NCI-H1105 (cell line): ENCODE data around the gene C1QTNF9.
"Not testable (repeated sequence)": the region's sequence is repeated elsewhere in the genome, so short reads cannot be mapped to it uniquely, and the experiment has no call there.

Experiments
- DNase-seq: peaks from one replicate; lab custom pipeline; 2025; lab: John Stamatoyannopoulos, UW

The C1QTNF9 gene

DNA sequence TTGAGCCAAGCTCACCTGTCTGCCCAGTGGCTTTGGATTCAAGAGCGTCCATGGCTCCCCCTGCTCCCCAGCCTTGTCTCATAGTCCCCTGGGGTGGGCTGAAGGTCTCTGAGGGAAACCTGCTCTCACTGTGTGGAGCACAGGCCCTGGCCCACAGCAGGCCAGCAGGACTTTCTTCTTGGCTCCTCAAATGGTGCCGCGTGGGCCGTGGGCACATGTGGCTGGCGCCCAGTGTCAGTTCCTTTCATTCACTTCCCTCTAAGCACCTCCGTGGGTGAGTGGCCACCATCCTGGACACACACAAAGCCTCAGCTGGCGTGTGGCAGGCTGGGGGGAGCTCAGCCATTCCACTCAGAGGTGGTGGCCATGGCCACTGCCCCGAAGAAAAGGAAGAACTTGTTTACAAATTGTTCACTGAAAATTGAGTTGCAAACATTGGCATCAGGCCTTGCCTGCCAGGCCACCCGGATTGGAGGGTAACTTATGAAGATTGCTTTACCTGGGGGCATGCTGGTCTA lies 53.1 kb downstream of the C1QTNF9 start:
- no peak for DNase-seq

DNA sequence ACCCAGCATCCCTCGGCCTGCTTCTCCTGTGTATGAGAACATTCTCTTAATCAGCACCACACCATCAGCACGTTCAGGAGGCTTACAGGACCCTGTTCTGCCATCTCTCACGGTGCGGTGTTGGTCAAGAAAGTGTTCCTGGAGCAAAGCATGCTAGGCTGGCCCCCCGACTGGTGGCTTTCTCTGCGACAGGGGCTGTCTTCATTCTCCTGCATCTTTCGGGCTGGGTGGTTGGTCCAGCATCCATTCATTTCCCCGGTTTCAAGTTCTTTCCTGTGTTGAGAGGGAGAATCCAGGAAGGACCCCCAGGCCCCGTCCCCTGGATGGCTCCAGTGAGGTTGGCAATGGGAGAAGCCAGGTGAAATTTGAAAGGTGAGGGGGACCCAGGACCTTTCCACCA lies 55.8 kb downstream of the C1QTNF9 start:
- DNase-seq = no peak

DNA sequence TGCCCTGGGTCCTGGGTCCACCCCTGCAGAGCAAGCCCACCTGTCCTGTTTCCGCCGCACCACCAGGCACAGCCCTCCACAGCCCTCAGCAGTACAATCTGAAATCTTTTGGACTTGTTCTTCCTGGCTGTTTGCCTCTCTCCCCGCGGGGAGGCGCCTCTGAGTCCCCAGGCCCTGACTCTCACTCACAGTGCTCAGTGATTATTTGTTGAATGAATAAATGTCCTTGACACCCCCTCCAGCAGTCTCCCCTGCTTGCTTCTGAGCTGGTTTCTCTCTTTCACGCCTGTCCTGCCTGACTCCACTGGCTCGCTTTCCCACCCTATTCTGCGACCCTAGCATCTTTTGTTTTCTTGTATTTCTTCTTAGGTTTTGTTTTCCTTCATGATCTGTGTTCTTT lies 56.9 kb downstream of the C1QTNF9 start:
- DNase-seq = not testable (repeated sequence)

DNA sequence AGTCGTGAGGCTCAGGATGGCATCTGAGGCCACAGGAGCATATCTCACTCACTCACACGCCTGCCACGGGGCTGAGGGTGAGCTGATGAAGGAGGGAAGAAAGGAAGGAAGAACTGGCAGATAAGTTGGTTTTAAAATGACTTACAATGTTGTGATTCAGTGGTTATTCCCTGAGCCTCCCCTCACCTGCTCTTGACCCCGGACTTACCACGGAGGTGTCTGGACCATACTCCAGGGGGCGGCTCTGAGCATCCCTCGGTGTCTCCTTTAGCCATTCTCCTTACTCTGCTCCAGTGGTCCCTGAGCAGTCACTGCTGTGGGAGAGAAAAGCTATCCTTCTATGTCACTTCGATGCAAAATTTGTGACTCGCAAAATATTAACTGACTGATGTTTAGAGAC lies 61.9 kb downstream of the C1QTNF9 start:
- DNase-seq = not testable (repeated sequence)
